HG02870 (cell line): ENCODE data around the gene ANKS1A.
"Not testable (repeated sequence)": the region's sequence is repeated elsewhere in the genome, so short reads cannot be mapped to it uniquely, and the experiment has no call there.

Experiments used
- ATAC-seq: cut with Tn5 transposase; IDR thresholded peaks from one replicate; pipeline ENCODE4 v1.9.1; 2021; ENCODE audit warnings: mild to moderate bottlenecking, moderate library complexity; ENCODE audit not compliant: unreplicated experiment

ANKS1A gene

DNA sequence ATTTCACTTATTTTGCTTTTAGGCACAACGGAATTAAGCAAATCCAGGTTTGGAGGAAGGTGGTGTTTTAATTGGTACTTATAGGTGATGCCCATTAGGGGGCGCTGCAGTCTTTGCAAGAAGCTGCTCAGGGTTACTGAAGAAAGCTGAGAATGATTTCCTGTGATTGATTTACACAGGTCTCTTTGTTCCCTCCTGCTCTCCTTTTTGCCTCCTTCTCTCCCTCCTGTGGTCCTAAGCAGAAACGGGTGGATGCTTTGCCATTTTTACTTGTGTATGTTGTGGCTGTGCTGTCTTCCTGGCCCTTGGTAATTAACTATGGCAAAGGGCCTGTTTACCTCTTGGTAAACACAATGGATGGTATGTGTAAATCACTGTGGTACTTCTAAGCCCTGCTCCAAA lies 97.8 kb downstream of the ANKS1A start:
- ATAC-seq: no peak

DNA sequence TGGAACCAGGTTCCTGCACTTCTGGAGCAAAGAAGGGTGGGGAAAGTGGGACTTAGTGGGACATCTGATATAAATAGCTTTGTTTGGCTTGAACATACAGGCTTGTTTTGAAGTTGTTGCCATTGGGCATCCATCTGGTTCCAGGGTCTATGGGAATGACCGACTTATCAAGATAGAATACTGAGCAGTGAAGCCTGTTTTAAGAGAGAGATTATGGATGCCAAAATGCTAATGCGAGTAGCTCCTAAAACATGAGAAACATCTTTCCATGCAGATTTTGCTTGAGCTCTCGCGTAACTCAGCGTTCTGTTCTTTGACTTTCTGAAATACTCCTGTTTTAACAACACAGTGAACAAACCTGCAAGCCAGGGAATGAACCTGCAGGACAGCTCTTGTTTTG lies 98.5 kb downstream of the ANKS1A start:
- no peak for ATAC-seq

DNA sequence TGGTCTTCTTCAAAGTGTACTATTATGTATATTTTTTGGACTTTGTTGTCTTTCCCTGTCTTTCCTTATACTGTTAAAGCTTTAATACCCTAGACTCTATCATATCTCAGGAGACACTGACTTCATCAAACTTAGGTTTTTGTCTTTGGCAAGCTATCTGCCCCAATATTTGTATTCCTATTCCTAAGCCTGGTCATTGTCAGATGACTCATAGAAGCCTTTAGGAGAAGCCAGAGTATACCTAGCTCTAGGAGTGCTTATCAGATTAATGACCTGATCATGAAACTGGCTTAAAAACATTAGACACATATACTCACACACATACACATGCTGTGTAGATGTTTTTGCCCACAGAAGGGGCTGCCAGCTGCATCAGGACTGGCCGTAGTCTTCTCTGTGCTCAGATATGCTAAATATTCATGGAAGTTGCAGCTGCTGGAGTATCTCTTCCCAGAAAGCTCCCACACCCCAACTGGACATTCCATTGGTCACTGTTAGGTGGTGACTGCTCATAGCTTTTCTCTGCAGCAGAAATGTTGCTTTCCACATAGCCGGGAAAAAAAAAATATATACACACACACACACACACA lies 102.0 kb downstream of the ANKS1A start:
- ATAC-seq: no peak

DNA sequence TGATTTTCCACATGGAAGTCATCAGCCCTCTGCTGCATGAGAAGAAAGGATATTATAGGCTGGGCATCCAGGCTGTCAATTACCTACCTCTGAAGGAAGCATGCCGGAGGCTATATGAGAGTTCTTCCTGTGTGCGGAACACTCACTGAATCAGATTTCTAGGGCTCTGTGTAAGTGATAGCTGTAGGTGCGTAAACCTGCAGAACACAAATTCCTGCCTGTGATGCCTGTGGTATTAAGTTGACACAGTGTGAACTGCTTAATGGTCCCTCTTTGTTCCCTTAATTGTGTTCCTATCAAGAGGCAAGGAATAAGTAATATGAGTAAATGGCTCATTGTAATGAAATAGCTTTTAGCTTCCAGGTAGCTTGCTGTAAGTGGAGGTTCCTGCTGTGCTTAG lies 103.3 kb downstream of the ANKS1A start:
- ATAC-seq: no peak

DNA sequence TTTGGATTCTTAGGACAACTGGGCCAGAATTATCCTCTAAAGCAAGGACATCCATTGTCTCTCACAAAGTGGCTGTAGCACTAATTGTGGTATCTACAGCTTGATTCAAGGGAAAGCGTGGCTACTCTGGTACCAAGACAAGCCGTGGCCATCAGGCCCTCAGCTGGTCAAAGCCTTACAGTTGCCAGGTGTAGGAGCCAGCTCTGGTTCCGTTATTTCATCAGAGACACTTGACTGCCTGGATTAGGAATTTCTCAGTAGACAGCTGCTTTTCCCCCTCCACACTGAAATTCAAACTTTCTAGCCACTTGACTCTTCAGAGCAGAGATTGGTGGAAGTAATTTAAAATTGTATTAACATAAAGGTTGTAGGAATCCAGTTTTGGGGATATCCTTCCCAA lies 104.2 kb downstream of the ANKS1A start:
- no peak for ATAC-seq

DNA sequence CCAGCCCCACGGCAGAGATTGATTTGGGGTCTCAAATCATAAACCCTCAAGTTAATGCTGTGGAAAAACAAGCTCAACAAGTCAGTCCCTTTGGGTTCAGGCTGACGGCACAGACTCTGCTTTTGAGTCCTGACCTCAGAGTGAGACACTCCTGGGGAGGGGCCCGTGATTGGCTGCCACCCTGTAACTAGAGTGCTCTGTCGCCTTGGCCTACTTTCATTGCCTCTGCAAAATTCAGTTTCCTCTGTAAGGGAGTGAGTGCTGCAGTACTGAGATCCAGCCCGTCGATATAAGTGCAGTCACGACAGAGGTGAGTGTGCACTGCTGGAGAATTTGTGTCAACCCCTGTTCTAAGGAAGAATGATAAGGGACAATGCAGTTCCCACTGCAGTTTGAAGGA lies 105.6 kb downstream of the ANKS1A start:
- no peak for ATAC-seq

DNA sequence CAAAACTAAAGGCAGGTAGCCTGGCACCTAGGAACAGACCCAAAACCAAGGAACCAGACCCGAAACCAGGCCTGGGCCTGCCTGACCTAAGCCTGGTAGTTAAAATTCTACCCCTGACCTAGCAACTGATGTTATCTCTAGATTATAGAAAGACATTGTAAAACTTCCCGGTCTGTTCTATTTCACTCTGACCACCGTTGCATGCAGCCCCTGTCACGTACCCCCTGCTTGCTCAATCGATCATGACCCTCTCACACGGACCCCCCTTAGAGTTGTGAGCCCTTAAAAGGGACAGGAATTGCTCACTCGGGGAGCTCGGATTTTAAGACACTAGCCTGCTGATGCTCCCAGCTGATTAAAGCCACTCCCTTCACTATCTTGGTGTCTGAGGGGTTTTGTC lies 109.4 kb downstream of the ANKS1A start:
- not testable (repeated sequence) for ATAC-seq

DNA sequence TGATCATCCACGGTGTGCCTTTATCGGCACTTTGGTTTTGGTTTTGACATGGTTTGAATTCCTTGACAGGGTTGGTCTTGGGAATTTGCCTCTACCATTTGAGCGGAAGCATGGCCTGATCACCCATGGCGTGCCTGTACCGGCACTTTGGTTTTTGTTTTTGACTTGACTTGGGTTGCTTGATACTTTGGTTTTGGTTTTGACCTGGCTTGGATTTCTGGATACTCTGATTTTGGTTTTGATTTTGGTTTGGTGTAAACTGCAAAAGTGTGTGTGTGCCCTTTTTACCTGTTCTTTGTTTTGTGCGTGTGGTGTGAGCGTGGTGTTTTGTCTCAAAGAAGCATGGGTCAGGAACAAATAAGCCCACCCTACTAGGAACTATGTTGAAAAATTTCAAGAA lies 110.1 kb downstream of the ANKS1A start:
- not testable (repeated sequence) for ATAC-seq

DNA sequence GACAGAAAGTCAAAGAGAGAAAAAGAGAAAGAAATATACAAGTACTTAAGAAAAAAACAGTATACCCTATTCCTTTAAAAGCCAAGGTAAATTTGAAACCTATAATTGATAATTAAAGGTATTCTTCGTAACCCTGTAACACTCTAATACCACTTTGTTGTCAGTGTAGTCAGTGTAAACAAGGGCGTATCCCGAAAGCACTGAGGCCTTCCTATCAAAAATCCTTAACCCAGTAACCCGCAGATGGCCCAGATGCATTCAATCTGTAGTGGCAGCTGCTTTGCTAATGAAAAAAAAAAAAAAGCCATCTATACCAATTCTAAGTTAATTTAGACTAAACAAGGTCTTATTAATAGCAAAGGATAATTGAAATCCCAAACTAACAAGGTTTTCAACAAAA lies 110.9 kb downstream of the ANKS1A start:
- ATAC-seq: not testable (repeated sequence)

DNA sequence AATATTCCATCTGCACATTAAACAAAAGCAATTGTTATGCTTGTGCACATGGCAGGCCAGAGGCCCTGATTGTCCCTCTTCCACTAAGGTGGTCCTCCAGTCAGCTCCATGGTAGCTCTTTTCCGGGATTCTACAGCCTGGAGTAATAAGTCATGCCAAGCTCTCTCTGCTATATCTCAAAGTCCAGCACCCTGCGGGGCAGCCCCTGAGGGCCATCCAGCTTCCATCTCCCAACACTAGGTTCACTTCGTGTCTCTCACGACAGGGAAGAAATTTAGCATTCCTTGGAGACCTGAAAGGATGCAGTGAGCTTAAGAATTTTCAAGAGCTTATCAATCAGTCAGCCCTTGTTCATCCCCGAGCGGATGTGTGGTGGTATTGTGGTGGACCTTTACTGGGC lies 112.3 kb downstream of the ANKS1A start:
- ATAC-seq: not testable (repeated sequence)

DNA sequence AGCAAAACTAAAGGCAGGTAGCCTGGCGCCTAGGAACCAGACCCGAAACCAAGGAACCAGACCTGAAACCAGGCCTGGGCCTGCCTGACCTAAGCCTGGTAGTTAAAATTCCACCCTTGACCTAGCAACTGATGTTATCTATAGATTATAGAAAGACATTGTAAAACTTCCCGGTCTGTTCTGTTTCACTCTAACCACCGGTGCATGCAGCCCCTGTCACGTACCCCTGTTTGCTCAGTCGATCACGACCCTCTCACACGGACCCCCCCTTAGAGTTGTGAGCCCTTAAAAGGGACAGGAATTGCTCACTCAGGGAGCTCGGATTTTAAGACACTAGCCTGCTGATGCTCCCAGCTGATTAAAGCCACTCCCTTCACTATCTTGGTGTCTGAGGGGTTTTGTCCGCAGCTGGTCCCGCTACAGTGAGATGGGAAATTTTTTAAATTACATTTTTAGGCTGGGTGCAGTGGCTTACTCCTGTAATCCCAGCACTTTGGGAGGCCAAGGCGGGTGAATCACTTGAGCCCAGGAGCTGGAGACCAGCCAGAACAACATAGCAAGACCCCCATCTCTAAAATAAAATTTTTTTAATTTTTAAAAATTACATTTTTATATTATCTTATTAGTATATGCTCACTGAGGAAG lies 115.0 kb downstream of the ANKS1A start:
- ATAC-seq: not testable (repeated sequence)

DNA sequence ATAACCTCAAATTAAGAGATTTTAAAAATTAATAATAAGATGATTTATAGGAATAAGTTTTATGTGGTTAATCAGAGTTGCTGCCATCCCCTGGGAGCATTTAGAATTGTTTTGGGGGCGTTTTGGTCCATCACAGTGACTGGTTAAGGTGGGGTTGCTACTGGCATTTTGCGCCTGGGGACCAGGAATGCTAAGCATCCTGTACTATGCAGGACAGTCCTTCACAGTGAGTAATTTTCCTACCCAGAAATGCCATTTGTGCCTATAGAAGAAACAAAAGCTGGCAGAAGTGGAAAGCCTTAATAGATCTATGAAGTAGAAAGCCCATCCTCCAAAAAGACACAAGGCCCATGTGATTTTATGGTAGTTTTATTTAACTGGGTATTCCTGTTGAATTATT lies 118.0 kb downstream of the ANKS1A start:
- no peak for ATAC-seq

DNA sequence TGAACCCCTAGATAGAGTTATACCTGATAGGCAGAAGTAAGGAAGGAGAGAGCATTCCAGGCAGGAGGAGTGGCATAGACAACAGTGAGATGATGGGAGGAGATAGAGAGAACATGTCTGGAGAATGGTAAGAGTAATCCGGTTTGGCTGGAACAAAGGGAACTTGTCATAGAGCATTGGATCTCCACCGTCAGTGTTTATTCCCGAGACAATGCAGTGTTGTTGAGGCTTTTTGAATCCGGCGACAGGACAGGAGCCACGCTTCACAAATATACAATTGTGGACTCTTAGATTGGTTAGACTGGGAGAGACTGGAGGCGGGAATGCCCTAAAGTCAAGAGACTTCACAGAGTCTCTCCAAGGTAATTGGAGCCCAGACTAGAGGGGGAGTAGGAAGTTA lies 119.8 kb downstream of the ANKS1A start:
- ATAC-seq: no peak

DNA sequence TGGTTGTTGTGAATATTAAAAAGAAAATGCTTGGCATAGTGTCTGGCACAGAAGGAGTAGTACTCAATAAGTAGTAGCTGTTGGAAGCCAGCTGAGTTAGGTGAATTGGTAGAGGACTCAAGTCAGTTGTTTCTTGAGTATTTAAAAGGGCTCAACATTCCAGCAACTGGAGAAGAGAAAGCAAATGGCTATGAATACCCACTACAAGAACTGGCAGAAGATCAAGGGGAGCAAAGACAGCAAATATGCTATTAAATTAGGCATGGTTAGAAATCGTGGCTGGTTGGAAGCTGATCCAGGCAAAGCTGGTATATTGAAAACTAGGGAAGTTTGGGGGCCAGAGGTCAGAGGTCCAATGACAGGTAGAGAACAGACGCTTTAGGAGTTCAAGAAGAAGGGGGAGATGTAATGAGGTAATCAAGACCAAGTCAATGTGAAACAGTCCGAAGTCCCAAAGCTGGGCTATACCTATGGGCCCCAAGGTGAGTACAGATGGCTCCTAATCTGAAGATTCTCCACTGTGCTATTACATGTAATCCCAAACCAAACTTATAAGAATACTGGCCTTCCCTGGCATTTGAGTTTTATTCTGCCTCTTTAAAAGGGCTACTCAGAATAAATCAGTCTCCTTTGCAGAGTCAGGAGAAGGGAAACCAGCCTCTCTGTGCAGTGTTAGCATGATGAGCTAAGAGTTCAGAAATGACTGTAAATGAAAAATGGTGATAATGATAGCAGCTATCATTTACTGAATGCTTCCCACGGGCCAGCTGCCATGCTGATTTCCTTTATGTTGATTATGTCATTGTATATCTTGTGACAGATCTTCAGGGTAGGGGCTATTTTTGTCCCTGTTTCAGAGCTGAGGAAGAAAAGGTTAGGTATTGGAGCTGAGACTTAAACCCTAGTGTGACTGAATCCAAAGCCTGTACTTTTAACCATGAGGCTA lies 122.3 kb downstream of the ANKS1A start:
- ATAC-seq: peak; percentile 63

DNA sequence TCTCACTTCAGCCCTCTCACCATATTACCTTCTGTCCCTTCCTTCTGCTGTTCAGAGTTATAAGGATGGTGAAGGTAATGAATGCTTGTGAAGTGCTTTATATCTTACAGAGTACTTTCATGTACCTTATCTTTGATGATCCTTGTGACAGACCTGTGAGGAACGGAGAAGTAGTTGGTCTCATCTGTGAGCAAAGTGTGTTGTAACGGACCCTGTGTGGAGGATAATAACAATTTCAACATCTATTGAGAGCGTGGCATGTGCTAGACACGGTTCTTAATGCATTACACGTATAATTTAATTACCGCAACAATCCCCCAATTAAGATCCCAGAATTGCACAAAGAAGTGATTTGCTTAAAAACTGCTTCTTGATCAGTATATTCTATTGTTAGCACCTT lies 124.6 kb downstream of the ANKS1A start:
- no peak for ATAC-seq

DNA sequence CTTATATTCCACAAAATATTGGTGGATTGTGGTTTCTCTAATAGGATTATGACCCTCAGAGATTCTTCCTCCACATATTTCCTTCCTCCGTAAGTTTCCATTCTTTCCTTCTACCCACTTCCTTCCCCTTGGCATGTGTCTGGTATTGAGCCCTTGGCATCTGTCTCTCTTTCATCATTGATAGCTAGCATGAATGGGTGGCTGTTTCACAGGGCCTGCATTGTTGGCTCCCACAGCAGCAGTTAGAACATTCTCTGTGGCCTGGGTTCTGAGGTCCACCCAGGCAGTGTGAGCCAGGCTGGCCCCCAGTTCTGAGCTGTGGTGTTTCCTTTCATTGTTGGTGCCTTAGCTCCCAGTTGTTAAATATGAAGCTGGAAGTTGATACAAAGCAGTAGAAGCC lies 125.3 kb downstream of the ANKS1A start:
- ATAC-seq: no peak

DNA sequence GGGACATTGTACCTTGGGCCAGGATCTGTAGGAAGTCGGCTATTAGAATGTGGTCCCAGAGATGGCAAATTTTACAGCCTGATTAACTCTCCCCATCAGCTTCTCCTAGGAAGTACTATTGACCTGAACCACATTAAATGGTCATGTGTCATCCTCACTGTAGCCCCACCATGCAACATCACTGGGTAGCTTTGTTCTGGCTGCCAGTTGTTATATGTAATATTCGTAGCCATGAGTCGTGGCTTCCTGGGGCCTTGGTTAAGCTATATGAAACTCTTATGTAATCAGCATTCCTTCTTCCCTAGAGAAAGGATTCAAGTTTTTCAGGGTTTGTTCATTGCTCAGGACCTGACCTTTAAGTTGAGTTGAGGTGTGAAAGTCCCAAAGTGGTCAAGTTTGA lies 125.7 kb downstream of the ANKS1A start:
- ATAC-seq: no peak

DNA sequence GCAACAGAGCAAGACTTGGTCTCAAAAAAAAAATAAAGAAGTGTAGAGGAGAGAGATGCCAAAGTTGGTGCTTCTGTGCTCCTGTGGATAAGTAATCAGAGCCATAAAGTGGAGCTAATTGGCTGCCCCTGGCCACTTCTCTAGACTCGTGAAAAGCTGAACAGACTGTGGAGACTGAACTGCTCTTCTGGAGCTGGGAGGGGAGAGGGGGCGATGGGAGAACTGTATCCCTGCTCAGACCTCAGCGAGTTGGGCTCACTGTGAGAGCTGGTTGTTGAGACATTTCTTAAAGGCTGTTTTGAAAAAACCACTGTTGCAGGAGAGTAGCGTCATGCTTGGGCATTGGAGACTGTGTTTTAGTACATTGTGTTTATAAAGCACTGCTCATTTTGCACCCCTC lies 126.4 kb downstream of the ANKS1A start:
- ATAC-seq: no peak

DNA sequence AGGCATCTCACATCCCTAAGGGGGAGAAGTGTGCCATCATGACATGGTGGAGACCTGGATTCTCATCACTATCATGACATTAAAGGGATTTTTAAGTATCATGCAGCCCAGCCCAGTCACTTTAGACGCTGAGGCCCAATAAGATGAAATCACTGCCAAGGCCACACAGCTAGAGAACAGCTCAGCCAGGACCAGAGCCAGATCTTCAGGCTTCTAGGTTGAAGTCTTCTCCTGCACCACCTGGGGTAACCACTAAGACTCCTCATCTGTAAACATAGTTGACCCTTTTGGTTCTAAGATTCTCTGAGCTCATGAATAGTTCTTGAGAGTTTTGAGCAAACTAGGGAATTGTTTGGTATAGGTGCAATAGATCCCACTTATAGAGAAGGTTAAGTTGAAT lies 126.9 kb downstream of the ANKS1A start:
- ATAC-seq: no peak

DNA sequence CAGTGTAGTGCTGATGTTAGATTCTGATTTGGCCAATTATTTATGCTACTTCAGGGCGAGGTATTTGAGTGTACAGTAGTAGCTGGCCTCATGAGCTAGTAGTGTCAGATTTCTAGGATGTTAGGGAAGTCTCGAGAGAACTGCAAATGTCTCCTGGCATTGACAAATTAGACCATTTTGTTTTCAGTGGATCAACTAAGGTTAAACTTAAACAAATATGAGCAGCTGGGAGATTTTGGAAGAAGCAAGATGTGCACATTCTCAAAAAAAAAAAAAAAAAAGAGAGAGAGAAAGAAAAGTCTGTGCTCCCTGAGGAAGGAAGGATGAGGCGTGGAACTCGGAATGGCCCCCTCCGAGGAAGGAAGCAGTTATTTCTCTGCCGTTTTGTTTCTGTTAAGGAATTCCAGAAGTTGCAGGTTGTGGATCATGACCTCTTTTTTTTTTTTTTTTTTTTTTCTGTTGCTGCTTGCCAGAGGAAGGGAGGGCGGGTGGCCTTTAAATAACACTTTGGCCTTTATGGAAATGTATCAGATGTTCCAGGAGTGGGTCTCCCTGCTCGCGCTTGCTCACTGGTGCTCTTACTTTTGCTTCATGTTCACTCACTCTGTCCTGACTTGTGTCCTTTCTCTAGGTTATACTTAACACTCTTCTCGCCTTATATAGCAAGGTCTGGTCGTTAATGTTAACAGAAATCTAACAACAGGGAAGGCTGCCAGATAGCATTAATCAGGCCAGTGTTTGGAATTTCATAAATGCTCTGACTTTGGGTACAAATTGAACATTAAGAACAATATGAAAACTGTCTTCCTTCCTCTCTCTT lies 127.7 kb downstream of the ANKS1A start:
- ATAC-seq: no peak
